Measurements from ENCODE around the gene EPB41L2. TPM values are rescaled to one million over a fixed set of nuclear protein-coding genes. Genes with fewer than 3 reads are reported as not detected.

EPB41L2 gene
- total RNA-seq, 4 donors from 2014 or later: 11.6 to 24.0 (median 14.6) TPM

GRCh38 chr6:131007286-131007685 is 55.8 kb downstream of the EPB41L2 start:
- in situ Hi-C loops (cut with MboI; ENCODE audit: low sequenced_read_pairs in 4 of 4): no loop called here
- peaks cover 4 to 23% of the 10 kb centered on the region in 2 donors for H3K4me1 ChIP-seq
- intact Hi-C loops (cut with DNase I; ENCODE audit: low total_unique reads): no loop called here
- H3K27me3 ChIP-seq: no peaks in the 10 kb centered on the region
- no peaks in the 10 kb centered on the region for H3K9me3 ChIP-seq
- H3K36me3 ChIP-seq: no peaks in the 10 kb centered on the region
- no peak for DNase-seq
- no peak overlapping the region for H3K4me3 ChIP-seq
- no peak for TF ChIP-seq POLR2A (IDR thresholded peaks at IDR 0.05)
- no peak for TF ChIP-seq CTCF (IDR thresholded peaks at IDR 0.05 in 4 of 5, conservative IDR thresholded peaks at IDR 0.05 in 1 of 5)
- no peak overlapping the region for H3K27ac ChIP-seq
- no peak for ATAC-seq

GRCh38 chr6:131005439-131006016 is 57.5 kb downstream of the EPB41L2 start:
- H3K36me3 ChIP-seq: no peaks in the 10 kb centered on the region
- ATAC-seq (no peak), DNase-seq (no peak)
- no peaks in the 10 kb centered on the region for H3K27me3 ChIP-seq
- H3K4me3 ChIP-seq: no peak overlapping the region
- H3K4me1 ChIP-seq: peaks cover 17 to 25% of the 10 kb centered on the region in 2 donors
- in situ Hi-C loops (cut with MboI; ENCODE audit: low sequenced_read_pairs in 4 of 4) (no loop called here), intact Hi-C loops (cut with DNase I; ENCODE audit: low total_unique reads) (no loop called here)
- no peak overlapping the region for H3K27ac ChIP-seq
- H3K9me3 ChIP-seq: no peaks in the 10 kb centered on the region
- TF ChIP-seq CTCF (IDR thresholded peaks at IDR 0.05 in 4 of 5, conservative IDR thresholded peaks at IDR 0.05 in 1 of 5): no peak
- no peak for TF ChIP-seq POLR2A (IDR thresholded peaks at IDR 0.05)

- TF ChIP-seq CTCF (IDR thresholded peaks at IDR 0.05 in 4 of 5, conservative IDR thresholded peaks at IDR 0.05 in 1 of 5): no peak
- TF ChIP-seq POLR2A (IDR thresholded peaks at IDR 0.05): no peak
- in situ Hi-C loops (cut with MboI; ENCODE audit: low sequenced_read_pairs in 4 of 4): no loop called here
- H3K36me3 ChIP-seq: no peaks in the 10 kb centered on the region
- intact Hi-C loops (cut with DNase I; ENCODE audit: low total_unique reads): no loop called here
- ATAC-seq (no peak), DNase-seq (no peak)
- H3K9me3 ChIP-seq: no peaks in the 10 kb centered on the region
- no peaks in the 10 kb centered on the region for H3K27me3 ChIP-seq
- H3K4me1 ChIP-seq: peaks cover 18 to 25% of the 10 kb centered on the region in 2 donors
- H3K27ac ChIP-seq: peak overlapping the region in 1 of 4 donors; percentile 48
- H3K4me3 ChIP-seq: no peak overlapping the region
Measured at GRCh38 chr6:131004936-131005335, 58.1 kb downstream of the EPB41L2 start.

GRCh38 chr6:131004387-131004755 is 58.7 kb downstream of the EPB41L2 start:
- DNase-seq (no peak), ATAC-seq (no peak)
- Histone ChIP-seq H3K4me1 (peaks cover 18 to 25% of the 10 kb centered on the region in 2 donors), H3K9me3 (no peaks in the 10 kb centered on the region), H3K4me3 (no peak overlapping the region), H3K27me3 (no peaks in the 10 kb centered on the region), H3K36me3 (no peaks in the 10 kb centered on the region), H3K27ac (peak overlapping the region in 2 of 4 donors; percentile 31 to 48)
- in situ Hi-C loops (cut with MboI; ENCODE audit: low sequenced_read_pairs in 4 of 4): no loop called here
- intact Hi-C loops (cut with DNase I; ENCODE audit: low total_unique reads): no loop called here
- TF ChIP-seq CTCF (IDR thresholded peaks at IDR 0.05 in 4 of 5, conservative IDR thresholded peaks at IDR 0.05 in 1 of 5) (no peak), POLR2A (IDR thresholded peaks at IDR 0.05) (no peak)
